GM12801 (cell line): ENCODE results near the gene DDB1.

Source experiments
- CTCF ChIP-seq: IDR thresholded peaks from one replicate; pipeline ENCODE4 v1.5.1; 2011; ENCODE audit warnings: control low read depth; ENCODE audit not compliant: insufficient read length; ENCODE audit errors: extremely low read depth

Gene DDB1

GRCh38 chr11:61272731-61273130, 60.2 kb downstream of the DDB1 start:
- no peak for TF ChIP-seq CTCF

GRCh38 chr11:61270354-61271076, 62.4 kb downstream of the DDB1 start:
- TF ChIP-seq CTCF = no peak

GRCh38 chr11:61268588-61269250, 64.2 kb downstream of the DDB1 start:
- TF ChIP-seq CTCF = no peak

- no peak for TF ChIP-seq CTCF
Observed at GRCh38 chr11:61267437-61267841, 65.5 kb downstream of the DDB1 start.

- TF ChIP-seq CTCF = no peak
Observed at GRCh38 chr11:61266602-61267001, 66.3 kb downstream of the DDB1 start.

GRCh38 chr11:61265357-61265756, 67.5 kb downstream of the DDB1 start:
- no peak for TF ChIP-seq CTCF

GRCh38 chr11:61264795-61265194, 68.1 kb downstream of the DDB1 start:
- TF ChIP-seq CTCF = no peak
